Measurements from ENCODE around the gene MYOF.

DNA sequence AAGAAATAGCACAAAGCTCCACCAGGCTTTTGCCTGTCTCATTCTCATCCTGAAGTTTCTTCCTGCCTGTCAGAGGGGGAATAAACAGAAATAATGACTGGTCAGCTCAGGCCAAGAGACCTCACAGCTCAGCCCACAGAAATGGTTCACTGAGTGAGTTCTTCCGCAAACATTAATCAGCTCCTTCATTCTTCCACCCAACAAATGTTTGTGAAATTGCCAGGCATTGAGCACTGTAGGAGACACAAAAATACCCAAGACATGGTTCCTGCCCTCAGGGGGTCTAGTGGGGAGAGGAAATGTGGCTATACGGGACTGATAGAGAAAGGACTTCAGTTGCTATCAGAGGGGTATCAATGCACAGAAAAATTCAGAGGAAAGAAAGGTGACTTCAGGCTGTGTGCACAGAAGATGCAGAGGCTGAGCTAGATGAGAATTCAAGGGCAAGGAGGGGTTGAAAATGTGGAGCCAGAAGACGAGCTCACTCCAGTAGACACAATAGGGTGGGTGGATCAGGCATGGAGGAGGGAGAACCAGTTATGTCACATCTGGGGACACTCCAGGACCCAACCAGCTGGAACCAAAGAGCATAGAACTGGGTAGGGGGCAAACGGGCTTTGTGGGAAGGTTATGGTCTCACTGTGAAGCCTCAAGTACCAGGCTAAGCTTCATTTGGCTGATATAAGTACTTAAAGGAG lies 20.9 kb downstream of the MYOF start:
- TF ChIP-seq, protein P1, sequence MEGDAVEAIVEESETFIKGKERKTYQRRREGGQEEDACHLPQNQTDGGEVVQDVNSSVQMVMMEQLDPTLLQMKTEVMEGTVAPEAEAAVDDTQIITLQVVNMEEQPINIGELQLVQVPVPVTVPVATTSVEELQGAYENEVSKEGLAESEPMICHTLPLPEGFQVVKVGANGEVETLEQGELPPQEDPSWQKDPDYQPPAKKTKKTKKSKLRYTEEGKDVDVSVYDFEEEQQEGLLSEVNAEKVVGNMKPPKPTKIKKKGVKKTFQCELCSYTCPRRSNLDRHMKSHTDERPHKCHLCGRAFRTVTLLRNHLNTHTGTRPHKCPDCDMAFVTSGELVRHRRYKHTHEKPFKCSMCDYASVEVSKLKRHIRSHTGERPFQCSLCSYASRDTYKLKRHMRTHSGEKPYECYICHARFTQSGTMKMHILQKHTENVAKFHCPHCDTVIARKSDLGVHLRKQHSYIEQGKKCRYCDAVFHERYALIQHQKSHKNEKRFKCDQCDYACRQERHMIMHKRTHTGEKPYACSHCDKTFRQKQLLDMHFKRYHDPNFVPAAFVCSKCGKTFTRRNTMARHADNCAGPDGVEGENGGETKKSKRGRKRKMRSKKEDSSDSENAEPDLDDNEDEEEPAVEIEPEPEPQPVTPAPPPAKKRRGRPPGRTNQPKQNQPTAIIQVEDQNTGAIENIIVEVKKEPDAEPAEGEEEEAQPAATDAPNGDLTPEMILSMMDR (IDR thresholded peaks at IDR 0.05), result no peak
- no peak for TF ChIP-seq POLR2A (IDR thresholded peaks at IDR 0.05)
